Activated CD8-positive, alpha-beta T cell treated with anti-CD3 and anti-CD28 coated beads, Interleukin-2, amount 10 ng/mL, durations not matched to agents 7 days and 5 days (primary cell): ENCODE measurements around the gene GPRC5D. TPM values are rescaled to one million over a fixed set of nuclear protein-coding genes. Genes with fewer than 3 reads are reported as not detected.

ENCODE experiments used
- ATAC-seq: fragments of 150-1000 bp; cut with Tn5 transposase; one replicate; pipeline ENCODE4 v1.10.0; 2021; ENCODE audit warnings: moderate library complexity
- CTCF ChIA-PET: fragments of 350-600 bp; sonication (Branson Sonifier 250); formaldehyde crosslinking; loops from one replicate; lab custom pipeline; 2021; ENCODE audit warnings: antibody characterized with exemption; lab: Charles Lee
- POLR2A ChIA-PET: fragments of 350-600 bp; sonication (Branson Sonifier 250); formaldehyde crosslinking; loops from one replicate; lab custom pipeline; 2021; ENCODE audit warnings: antibody characterized with exemption; lab: Charles Lee
- DNase-seq: peaks from one replicate; pipeline ENCODE4 v3.0.0-alpha.2; 2020
- H3K27ac Mint-ChIP-seq: one replicate; pipeline ENCODE4 v1.8.0; 2021; ENCODE audit warnings: mild to moderate bottlenecking, mixed read lengths
- H3K27me3 Mint-ChIP-seq: one replicate; pipeline ENCODE4 v1.8.0; 2021; ENCODE audit warnings: low read depth, mixed read lengths
- H3K36me3 Mint-ChIP-seq: one replicate; pipeline ENCODE4 v1.8.0; 2021; ENCODE audit warnings: low read depth, mixed read lengths
- H3K4me1 Mint-ChIP-seq: one replicate; pipeline ENCODE4 v1.8.0; 2021; ENCODE audit warnings: low read depth, mixed read lengths
- H3K4me3 Mint-ChIP-seq: one replicate; pipeline ENCODE4 v1.8.0; 2021; ENCODE audit warnings: mild to moderate bottlenecking, mixed read lengths
- H3K9me3 Mint-ChIP-seq: one replicate; pipeline ENCODE4 v1.8.0; 2022; ENCODE audit warnings: mixed read lengths; ENCODE audit not compliant: insufficient read depth
- total RNA-seq, 2 experiments: library from RNA; stranded (reverse); gene quantifications; one replicate each; pipeline ENCODE4 v1.2.3, GENCODE V29; 2021

Gene GPRC5D
- not detected for total RNA-seq

GRCh38 chr12:12952036-12952435 is at the start of gene GPRC5D:
Gene GPRC5D, minus strand, starts transcription at chr12:12952170. Its CDS starts 1,786 bp downstream, at chr12:12950384.
- Mint-ChIP-seq H3K4me3 (no peak within 1 kb of the TSS), H3K4me1 (no peaks in the 10 kb centered on the region), H3K27ac (no peak within 1 kb of the TSS), H3K36me3 (no peaks in the 10 kb centered on the region), H3K27me3 (peaks cover 3% of the 10 kb centered on the region), H3K9me3 (no peaks in the 10 kb centered on the region)
- DNase-seq (no peak), ATAC-seq (no peak)
- ChIA-PET CTCF (no interaction called here), POLR2A (no interaction called here)

GRCh38 chr12:13001775-13002040 is 49.7 kb upstream of the GPRC5D start:
- no peak for ATAC-seq
- H3K27ac Mint-ChIP-seq: peak overlapping the region; percentile 12
- no peaks in the 10 kb centered on the region for H3K9me3 Mint-ChIP-seq
- DNase-seq: no peak
- peak overlapping the region; percentile 64 for H3K4me3 Mint-ChIP-seq
- H3K4me1 Mint-ChIP-seq: peaks cover 25% of the 10 kb centered on the region
- H3K36me3 Mint-ChIP-seq: no peaks in the 10 kb centered on the region
- peaks cover 36% of the 10 kb centered on the region for H3K27me3 Mint-ChIP-seq
- ChIA-PET POLR2A (no interaction called here), CTCF (interaction anchor here (1.0 kb wide), 1 partner anchor 19 kb away, joined by 3 read pairs; no protein-coding TSS in a partner anchor)

DNA sequence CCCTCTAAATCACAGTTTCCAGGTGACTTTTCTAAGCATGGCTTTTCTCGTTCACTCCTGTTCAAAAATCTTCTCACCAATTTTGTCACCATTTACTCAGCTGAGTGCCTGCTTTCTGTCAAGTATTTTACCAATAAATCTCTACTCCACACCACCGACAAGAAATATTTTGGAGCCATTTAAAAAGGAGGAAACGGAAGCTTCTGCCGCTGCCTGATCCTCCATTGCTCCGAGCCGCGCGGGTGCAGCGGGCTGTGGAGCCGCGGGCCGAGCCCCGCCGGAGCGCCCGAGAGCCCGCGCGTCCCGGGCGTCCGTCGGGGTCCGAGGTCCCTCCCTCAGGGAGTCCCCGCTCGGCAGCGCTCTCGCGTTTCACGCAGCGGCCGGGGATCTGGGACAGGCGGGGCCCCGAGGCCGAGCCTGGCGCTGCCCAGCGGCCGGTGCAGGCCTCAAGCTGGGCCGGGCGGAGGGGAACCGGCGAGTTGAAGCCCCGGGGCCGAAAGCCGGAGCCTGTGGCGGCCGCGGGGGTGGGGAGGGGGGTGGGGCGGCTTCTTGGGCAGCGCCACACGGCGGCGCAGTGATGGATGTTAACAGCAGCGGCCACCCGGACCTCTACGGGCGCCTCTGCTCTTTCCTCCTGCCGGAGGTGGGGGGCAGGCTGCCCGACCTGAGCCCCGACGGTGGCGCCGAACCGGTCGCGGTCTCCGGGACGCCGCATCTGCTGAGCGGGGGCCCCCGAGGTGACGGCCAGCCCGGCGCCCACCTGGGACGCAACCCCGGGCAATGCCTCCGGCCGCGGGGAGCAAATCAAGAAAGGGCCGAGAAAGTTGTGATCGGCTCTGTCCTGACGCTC is 49.2 kb upstream of the GPRC5D start:
- H3K36me3 Mint-ChIP-seq: no peaks in the 10 kb centered on the region
- peak overlapping the region; percentile 63 for H3K27ac Mint-ChIP-seq

GRCh38 chr12:13000616-13000924 is 48.6 kb upstream of the GPRC5D start:
- H3K9me3 Mint-ChIP-seq: no peaks in the 10 kb centered on the region
- ATAC-seq (peak; percentile 51), DNase-seq (peak; percentile 47)
- peaks cover 36% of the 10 kb centered on the region for H3K27me3 Mint-ChIP-seq
- peak overlapping the region; percentile 63 for H3K27ac Mint-ChIP-seq
- H3K36me3 Mint-ChIP-seq: no peaks in the 10 kb centered on the region
- H3K4me3 Mint-ChIP-seq: peak overlapping the region; percentile 81
- peaks cover 25% of the 10 kb centered on the region for H3K4me1 Mint-ChIP-seq
- POLR2A ChIA-PET: interaction anchor here (0.9 kb wide), 1 partner anchor 27 kb away, joined by 3 read pairs; no protein-coding TSS in a partner anchor
- CTCF ChIA-PET: interaction anchor here (1.0 kb wide), 1 partner anchor 211 kb away, joined by 3 read pairs; no protein-coding TSS in a partner anchor

More for the DNA sequence above, 49.2 kb upstream of the GPRC5D start:
- CTCF ChIA-PET: interaction anchor here (1.0 kb wide), 1 partner anchor 211 kb away, joined by 3 read pairs; no protein-coding TSS in a partner anchor
- H3K27me3 Mint-ChIP-seq: peaks cover 36% of the 10 kb centered on the region
- peak overlapping the region; percentile 81 for H3K4me3 Mint-ChIP-seq
- POLR2A ChIA-PET: interaction anchor here (0.9 kb wide), 1 partner anchor 27 kb away, joined by 3 read pairs; no protein-coding TSS in a partner anchor
- ATAC-seq: peak; percentile 34
- H3K4me1 Mint-ChIP-seq: peaks cover 25% of the 10 kb centered on the region
- H3K9me3 Mint-ChIP-seq: no peaks in the 10 kb centered on the region
- DNase-seq: peak; percentile 35

GRCh38 chr12:12999959-13000615 is 48.1 kb upstream of the GPRC5D start, which contains the start of gene HEBP1:
Gene HEBP1, minus strand, starts transcription at chr12:13000265. Its CDS starts 151 bp downstream, at chr12:13000114.
- CTCF ChIA-PET: interaction anchor here (1.0 kb wide), 1 partner anchor 212 kb away, joined by 3 read pairs; no protein-coding TSS in a partner anchor
- ATAC-seq: peak; percentile 92
- Mint-ChIP-seq H3K4me1 (peaks cover 25% of the 10 kb centered on the region), H3K9me3 (no peaks in the 10 kb centered on the region), H3K27ac (peak within 1 kb of the TSS; percentile 71), H3K4me3 (peak within 1 kb of the TSS; percentile 81), H3K36me3 (no peaks in the 10 kb centered on the region), H3K27me3 (peaks cover 32% of the 10 kb centered on the region)
- peak; percentile 96 for DNase-seq
- POLR2A ChIA-PET: no interaction called here

DNA sequence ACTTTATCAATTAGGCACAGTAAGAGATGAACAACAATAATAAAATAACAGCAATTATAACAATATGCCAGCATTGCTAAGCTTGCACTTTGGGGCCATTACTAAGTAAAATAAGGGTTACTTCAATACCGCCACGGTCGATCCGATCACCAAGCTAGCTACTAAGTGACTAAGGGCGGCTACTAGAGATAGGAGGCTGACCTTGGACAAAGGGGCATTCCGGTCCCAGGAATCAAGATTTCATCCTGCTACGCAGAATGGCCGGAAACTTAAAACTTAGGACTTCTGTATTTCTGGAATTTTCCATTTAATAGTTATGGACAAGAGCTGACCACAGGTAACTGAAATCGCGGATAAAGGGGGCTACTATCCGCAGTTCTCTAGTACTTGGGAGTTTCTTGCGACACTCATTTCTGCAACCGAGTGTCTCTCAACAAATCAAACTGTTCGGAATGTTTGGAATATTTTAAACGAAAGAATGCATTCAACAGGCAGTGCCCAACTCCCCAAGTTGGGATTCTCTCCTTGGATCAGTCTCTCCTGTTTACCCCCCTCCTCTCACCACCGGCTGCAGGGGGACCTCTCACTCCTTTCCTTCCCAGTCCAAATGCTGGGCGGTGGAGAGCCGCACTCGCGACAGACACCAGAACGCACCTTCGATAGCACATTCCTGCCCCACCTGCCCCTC is 47.4 kb upstream of the GPRC5D start:
- DNase-seq: no peak
- H3K27me3 Mint-ChIP-seq: peaks cover 27% of the 10 kb centered on the region
- ChIA-PET CTCF (no interaction called here), POLR2A (no interaction called here)
- ATAC-seq: no peak
- peak overlapping the region; percentile 81 for H3K4me3 Mint-ChIP-seq
- H3K9me3 Mint-ChIP-seq: no peaks in the 10 kb centered on the region
- no peaks in the 10 kb centered on the region for H3K36me3 Mint-ChIP-seq
- H3K27ac Mint-ChIP-seq: peak overlapping the region; percentile 71
- peaks cover 25% of the 10 kb centered on the region for H3K4me1 Mint-ChIP-seq

GRCh38 chr12:12998248-12998647 is 46.3 kb upstream of the GPRC5D start:
- ATAC-seq: no peak
- DNase-seq: no peak
- H3K9me3 Mint-ChIP-seq: no peaks in the 10 kb centered on the region
- H3K4me1 Mint-ChIP-seq: peaks cover 29% of the 10 kb centered on the region
- no peak overlapping the region for H3K27ac Mint-ChIP-seq
- no peaks in the 10 kb centered on the region for H3K36me3 Mint-ChIP-seq
- H3K27me3 Mint-ChIP-seq: peaks cover 16% of the 10 kb centered on the region
- H3K4me3 Mint-ChIP-seq: no peak overlapping the region
- ChIA-PET POLR2A (interaction anchor here (0.7 kb wide), 1 partner anchor 27 kb away, joined by 3 read pairs; no protein-coding TSS in a partner anchor), CTCF (interaction anchor here (2.0 kb wide), 1 partner anchor 83 kb away, joined by 7 read pairs; no protein-coding TSS in a partner anchor)

GRCh38 chr12:12997734-12998133 is 45.8 kb upstream of the GPRC5D start:
- ChIA-PET CTCF (interaction anchor here (1.1 to 2.0 kb wide), 4 partner anchors 12 to 211 kb away, joined by 3 to 7 read pairs (median 4); no protein-coding TSS in a partner anchor), POLR2A (no interaction called here)
- DNase-seq: no peak
- H3K27ac Mint-ChIP-seq: no peak overlapping the region
- no peaks in the 10 kb centered on the region for H3K9me3 Mint-ChIP-seq
- ATAC-seq: no peak
- peaks cover 11% of the 10 kb centered on the region for H3K27me3 Mint-ChIP-seq
- peaks cover 34% of the 10 kb centered on the region for H3K4me1 Mint-ChIP-seq
- H3K36me3 Mint-ChIP-seq: no peaks in the 10 kb centered on the region
- no peak overlapping the region for H3K4me3 Mint-ChIP-seq

DNA sequence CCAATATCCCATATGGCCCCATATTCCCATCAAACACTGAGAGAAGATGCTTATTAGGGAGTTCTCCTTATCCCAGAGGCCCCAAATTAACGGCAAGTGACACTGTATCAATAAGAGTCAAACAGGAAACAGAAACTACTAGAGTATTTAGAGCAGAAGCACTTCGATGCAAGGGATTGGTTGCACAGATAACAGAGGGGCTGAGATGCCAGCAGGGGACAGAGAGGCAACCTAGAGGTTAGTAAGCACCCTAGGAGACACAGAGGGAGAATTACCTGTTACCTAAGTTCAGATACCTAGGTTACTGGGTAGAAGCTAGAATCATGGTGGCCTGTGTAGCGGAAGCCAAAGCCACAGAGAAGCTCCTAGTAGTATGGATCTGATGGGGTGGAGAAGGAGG is 45.2 kb upstream of the GPRC5D start:
- CTCF ChIA-PET: interaction anchor here (0.6 to 2.0 kb wide), 5 partner anchors 11 to 210 kb away, joined by 3 to 7 read pairs (median 3); no protein-coding TSS in a partner anchor
- ATAC-seq: no peak

GRCh38 chr12:12996209-12996608 is 44.2 kb upstream of the GPRC5D start:
- no peaks in the 10 kb centered on the region for H3K36me3 Mint-ChIP-seq
- no peaks in the 10 kb centered on the region for H3K27me3 Mint-ChIP-seq
- H3K4me1 Mint-ChIP-seq: peaks cover 32% of the 10 kb centered on the region
- ChIA-PET CTCF (interaction anchor here (1.1 to 2.0 kb wide), 2 partner anchors 81 to 209 kb away, joined by 3 to 7 read pairs; no protein-coding TSS in a partner anchor), POLR2A (no interaction called here)
- H3K9me3 Mint-ChIP-seq: no peaks in the 10 kb centered on the region
- H3K4me3 Mint-ChIP-seq: no peak overlapping the region
- ATAC-seq: no peak
- H3K27ac Mint-ChIP-seq: no peak overlapping the region
- no peak for DNase-seq

More for the DNA sequence above, 45.2 kb upstream of the GPRC5D start:
- H3K27ac Mint-ChIP-seq: no peak overlapping the region
- H3K36me3 Mint-ChIP-seq: no peaks in the 10 kb centered on the region
- H3K9me3 Mint-ChIP-seq: no peaks in the 10 kb centered on the region
- POLR2A ChIA-PET: no interaction called here
- peaks cover 5% of the 10 kb centered on the region for H3K27me3 Mint-ChIP-seq
- peaks cover 37% of the 10 kb centered on the region for H3K4me1 Mint-ChIP-seq
- no peak overlapping the region for H3K4me3 Mint-ChIP-seq
- DNase-seq: no peak

- H3K36me3 Mint-ChIP-seq: no peaks in the 10 kb centered on the region
- H3K4me1 Mint-ChIP-seq: peaks cover 27% of the 10 kb centered on the region
- no peak overlapping the region for H3K27ac Mint-ChIP-seq
- H3K9me3 Mint-ChIP-seq: no peaks in the 10 kb centered on the region
- CTCF ChIA-PET: interaction anchor here (0.9 kb wide), 1 partner anchor 9 kb away, joined by 4 read pairs; no protein-coding TSS in a partner anchor
- POLR2A ChIA-PET: no interaction called here
- no peak for ATAC-seq
- no peak for DNase-seq
- H3K27me3 Mint-ChIP-seq: no peaks in the 10 kb centered on the region
- H3K4me3 Mint-ChIP-seq: no peak overlapping the region
These were observed 43.1 kb upstream of the GPRC5D start for GRCh38 chr12:12995088-12995487.
